GM18867 (cell line): ENCODE measurements around the gene TAAR8.
A peak's percentile ranks its signal among the peaks of the same experiment; 100 is the strongest.
"Not testable (repeated sequence)": the region's sequence is repeated elsewhere in the genome, so short reads cannot be mapped to it uniquely, and the experiment has no call there.

Experiments used
- ATAC-seq: cut with Tn5 transposase; IDR thresholded peaks from one replicate; pipeline ENCODE4 v1.9.1; 2021; ENCODE audit warnings: mild to moderate bottlenecking, moderate library complexity; ENCODE audit not compliant: unreplicated experiment

The TAAR8 gene

GRCh38 chr6:132537977-132538376, 14.5 kb upstream of the TAAR8 start, which contains the start of gene TAAR9:
Gene TAAR9, plus strand, starts transcription at chr6:132538277. Its CDS starts 13 bp downstream, at chr6:132538290.
- no peak for ATAC-seq

GRCh38 chr6:132544826-132545225, 7.6 kb upstream of the TAAR8 start:
- ATAC-seq = no peak

- ATAC-seq = no peak
Measured at GRCh38 chr6:132548746-132549463, 3.6 kb upstream of the TAAR8 start.

GRCh38 chr6:132551214-132551613, 1.3 kb upstream of the TAAR8 start:
- ATAC-seq = no peak

- ATAC-seq = not testable (repeated sequence)
Measured at GRCh38 chr6:132560087-132560486, 7.6 kb downstream of the TAAR8 start.

GRCh38 chr6:132566404-132566803, 13.9 kb downstream of the TAAR8 start:
- ATAC-seq = no peak

GRCh38 chr6:132567566-132567965, 15.1 kb downstream of the TAAR8 start:
- ATAC-seq = no peak

- no peak for ATAC-seq
Measured at GRCh38 chr6:132568611-132569010, 16.1 kb downstream of the TAAR8 start.

- ATAC-seq = no peak
Measured at GRCh38 chr6:132569170-132569569, 16.7 kb downstream of the TAAR8 start.

GRCh38 chr6:132570221-132570777, 17.8 kb downstream of the TAAR8 start, which contains the start of gene TAAR6:
Gene TAAR6, plus strand, starts transcription at chr6:132570322. Its CDS starts 0 bp downstream, at chr6:132570322.
- ATAC-seq = no peak

GRCh38 chr6:132571774-132572173, 19.3 kb downstream of the TAAR8 start:
- ATAC-seq = no peak

GRCh38 chr6:132584698-132585097, 32.2 kb downstream of the TAAR8 start:
- no peak for ATAC-seq

- ATAC-seq = no peak
Measured at GRCh38 chr6:132587424-132587823, 35.0 kb downstream of the TAAR8 start.

- no peak for ATAC-seq
Measured at GRCh38 chr6:132589454-132589853, 37.0 kb downstream of the TAAR8 start, which contains the start of gene TAAR5. Gene TAAR5, minus strand, starts transcription at chr6:132589741. Its CDS starts 55 bp downstream, at chr6:132589686.

GRCh38 chr6:132590362-132590761, 37.9 kb downstream of the TAAR8 start:
- no peak for ATAC-seq

- no peak for ATAC-seq
Measured at GRCh38 chr6:132592855-132593254, 40.4 kb downstream of the TAAR8 start.

- ATAC-seq = no peak
Measured at GRCh38 chr6:132596201-132596600, 43.7 kb downstream of the TAAR8 start.

GRCh38 chr6:132598473-132598872, 46.0 kb downstream of the TAAR8 start:
- ATAC-seq = peak; percentile 97

- not testable (repeated sequence) for ATAC-seq
Measured at GRCh38 chr6:132600900-132601299, 48.4 kb downstream of the TAAR8 start.
